Stimulated activated CD8-positive, alpha-beta memory T cell treated with anti-CD3 and anti-CD28 coated beads, Interleukin-12 subunit alpha, Interleukin-12 subunit beta, amount 100 ng/mL, for 24 hours (primary cell): ENCODE measurements around the gene ETFA.

Source experiments
- DNase-seq: peaks from one replicate; pipeline ENCODE4 v3.0.0-alpha.2; 2020; ENCODE audit errors: extremely low read depth

The ETFA gene

DNA sequence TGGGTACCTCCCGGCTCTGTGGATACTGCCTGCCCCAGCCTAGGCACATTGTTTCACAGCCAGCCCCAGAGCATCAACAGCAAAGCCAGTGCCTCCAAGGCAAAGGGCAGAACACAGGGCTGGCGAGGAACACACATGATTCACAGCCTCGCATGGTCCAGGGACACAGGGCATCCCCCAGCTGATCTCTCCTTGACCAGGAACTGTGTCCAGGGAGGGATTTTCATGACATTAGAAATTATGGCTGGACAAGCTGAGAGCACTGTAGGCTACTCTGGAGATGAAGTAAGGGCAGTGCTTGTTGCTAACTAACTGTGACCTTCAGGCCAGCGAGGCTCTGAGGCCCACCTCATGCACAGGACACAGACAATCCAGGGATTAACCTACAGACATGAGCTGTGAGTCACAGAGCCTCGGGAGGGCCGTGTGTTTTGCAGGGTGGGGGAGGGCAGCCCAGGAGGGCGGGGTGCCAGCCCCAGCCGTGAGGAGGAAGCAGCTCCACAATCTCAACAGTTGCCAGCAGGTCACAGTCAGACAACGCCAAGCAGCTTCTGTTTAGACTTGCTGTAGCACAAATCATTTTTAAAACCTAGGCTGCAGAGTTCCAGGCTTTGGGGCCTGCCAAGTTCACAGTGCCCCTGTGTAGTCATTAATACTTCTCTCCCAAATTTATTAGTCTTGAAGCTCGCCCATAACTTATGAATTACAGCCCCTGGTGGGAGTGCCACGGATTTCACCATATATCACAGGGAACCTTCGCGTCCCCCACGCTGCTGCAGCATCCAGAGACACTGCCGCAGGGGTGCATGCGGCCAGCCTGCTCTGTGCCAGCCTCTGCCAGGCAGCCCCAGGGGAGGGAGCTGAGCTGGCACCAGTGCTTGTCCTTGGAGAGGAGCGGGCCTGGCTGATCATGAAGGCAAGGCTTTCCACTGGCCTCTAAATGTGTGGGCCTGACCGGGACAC lies 114.7 kb downstream of the ETFA start:
- no peak for DNase-seq

DNA sequence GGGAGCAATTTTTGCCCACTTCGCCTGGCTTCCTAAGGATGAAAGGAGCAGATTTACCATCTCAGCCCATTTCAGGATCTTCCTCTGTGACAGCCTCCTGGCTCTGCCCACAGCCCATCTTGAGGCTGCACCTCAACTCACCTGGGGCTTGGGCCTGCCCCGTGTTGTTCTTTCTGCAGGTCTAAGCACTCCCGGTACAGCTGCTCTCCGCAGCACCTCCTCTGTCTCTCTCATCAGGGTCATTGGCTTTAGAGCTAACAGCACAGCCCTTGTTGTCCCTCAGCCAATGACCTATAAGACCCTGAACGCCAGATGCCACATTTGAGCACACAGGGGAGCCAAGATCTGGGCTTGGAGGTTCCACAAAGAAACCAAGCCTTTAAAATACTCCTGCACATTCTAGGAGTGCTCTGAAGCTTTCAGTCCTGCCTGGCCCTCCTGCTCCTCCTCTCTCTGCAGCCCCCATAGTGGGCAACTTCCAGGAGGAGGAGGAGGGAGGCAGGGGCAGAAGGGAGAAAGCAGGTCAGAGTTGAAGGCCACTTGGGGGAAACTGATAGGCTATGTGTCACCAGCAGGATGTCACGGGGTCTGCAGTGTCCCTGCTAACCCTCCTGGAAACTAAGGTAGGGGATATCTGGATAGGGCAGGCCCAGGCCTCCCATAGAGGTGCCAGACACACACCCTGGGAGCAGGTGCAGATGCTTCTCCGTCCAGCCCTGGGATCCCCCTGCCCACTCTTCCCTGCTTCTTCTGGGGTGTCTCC lies 115.6 kb downstream of the ETFA start:
- DNase-seq: no peak

DNA sequence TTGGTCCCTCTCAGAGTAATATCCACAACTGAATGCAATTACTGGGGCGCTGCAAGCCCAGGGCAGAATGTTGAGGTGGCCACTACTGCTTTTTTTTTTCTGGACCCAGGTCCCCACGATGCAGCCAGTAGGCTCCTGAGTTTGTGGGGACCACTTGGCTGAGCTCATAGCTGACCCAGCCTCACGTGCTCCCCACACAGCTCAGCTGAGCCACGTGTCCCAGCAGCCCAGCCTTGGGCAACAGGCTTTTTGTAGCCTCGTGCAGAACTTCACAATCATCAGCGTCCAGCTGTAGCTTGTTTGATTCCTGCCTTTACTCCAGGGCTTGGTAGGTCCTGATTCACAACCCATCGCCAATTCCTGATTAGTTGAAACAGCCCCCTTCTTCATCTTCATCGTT lies 117.3 kb downstream of the ETFA start:
- DNase-seq: no peak

DNA sequence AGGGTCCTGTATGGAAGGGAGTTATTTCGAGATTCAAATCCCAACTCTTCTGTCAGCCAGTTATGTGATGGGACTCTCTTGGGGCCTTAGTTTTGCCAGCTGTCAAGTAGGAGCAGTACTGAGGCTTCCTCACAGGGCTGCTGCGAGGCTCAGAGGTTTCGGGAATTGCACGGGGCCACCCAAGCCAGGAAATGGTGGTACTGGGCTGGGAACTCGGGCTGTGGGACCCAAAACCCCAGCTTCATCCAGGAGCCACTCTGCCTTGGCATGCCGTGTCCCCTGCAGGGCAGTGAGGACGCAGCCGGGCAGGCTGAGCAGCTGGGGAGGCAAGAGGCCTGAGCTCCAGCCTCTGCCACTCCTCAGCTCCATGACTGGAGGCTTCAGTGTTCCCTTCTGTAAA lies 118.6 kb downstream of the ETFA start:
- no peak for DNase-seq

DNA sequence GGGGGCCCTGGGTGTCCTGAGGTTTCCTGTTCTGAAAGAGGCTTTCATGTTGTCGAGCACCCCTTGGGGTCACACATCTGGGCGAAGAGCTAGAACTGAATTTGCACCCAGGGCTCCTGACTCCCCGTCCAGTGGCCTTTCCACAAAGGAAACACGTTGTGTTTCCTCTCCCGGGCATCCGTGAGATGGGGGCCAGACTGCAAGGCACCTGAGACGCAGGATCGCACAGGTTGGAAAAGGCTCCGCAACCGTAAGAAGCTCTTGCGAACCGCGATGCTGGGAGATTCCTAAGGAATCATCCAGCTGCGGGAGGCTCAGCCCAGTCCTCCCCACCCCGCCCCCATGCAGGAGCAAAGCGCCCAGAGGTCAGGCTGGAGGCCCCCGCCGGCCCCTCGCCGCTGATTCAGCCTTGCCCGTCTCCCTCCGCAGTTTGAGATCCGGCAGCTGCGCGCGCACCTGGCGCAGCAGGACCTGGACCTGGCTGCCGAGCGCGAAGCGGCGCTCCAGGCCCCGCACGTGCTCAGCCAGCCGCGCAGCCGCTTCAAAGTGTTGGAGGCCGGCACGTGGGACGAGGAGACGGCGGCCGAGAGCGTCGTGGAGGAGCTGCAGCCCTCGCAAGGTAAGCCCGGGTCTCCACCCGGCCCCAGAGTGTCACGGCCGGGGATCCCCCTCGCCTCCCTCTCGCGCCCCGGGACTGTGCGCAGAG lies 119.6 kb downstream of the ETFA start:
- no peak for DNase-seq

DNA sequence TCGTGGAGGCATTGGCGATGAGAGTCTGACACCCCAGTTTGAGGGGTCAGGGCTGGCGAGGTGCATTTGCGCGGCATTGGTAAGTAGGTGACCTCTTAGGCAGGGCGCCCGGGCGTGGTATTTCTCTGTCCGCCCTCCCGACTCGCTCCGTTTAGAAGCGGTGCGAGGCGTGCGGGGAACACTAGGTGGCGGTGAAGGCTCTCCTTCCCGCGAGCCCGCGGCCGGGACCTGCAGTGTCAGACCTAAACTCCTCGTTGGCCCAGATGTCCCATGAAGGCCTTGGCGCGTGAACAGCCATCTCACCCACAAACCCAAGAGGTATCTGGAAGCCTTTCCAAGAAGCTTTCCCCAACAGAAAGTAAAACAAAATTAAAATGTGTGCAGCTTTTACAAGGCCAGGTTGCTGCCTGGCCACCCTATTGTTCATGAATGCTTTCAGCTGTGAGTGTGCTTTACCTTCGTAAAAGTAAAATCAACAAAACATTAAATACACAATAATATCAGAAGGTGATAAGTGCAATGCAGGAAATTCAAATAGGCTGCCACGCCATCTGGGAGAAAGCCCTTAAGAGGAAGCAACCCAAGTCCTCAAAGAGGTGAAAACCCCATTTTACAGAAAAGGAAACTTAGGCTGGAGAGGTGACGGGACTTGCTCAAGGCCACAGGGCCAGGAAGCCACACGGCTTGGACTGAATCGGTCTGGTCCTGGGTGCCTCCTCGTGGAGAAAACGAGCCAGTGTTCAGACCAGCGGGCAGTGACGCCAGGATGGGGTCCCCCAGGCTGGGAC lies 120.3 kb downstream of the ETFA start:
- peak; percentile 28 for DNase-seq

DNA sequence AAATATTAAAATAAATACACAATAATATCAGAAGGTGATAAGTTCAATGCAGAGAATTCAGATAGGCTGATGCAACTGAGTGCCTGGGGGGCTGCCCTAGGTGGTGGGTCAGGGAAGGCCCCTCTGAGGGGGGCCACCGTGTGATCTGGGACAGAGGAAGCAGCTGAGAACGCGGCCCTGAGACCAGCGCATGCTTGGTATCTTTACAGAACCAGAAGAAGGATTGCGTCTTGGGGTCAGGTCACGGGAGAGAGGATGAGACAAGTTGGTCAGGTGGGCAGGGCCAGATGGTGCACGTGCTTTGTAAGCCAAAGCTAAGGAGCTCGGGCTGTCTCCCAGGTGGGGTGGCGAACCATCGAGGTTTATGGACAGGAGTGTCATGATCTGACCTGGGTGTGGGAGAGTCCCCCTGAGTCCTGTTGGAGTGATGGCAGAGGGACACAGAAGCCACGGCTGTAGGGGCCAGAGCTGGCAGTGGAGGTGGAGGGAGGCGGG lies 121.2 kb downstream of the ETFA start:
- no peak for DNase-seq

DNA sequence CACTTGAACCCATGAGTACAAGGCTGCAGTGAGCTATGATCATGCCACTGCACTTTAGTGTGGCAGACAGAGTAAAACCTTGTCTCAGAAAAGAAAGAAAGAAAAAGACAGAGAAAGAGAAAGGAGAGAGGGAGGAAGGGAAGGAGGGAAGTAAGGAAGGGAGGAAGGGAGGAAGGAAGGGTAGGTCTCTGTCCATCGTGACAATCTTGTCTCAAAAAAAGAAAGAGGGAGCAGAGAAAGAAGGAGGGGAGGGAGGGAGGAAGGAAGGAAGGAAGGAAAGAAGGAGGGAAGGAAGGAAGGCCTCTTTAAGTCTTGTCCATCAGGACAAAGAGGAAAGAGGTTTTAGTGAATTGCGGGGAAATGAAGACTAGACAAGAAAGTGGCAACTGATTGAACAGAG lies 122.2 kb downstream of the ETFA start:
- no peak for DNase-seq

DNA sequence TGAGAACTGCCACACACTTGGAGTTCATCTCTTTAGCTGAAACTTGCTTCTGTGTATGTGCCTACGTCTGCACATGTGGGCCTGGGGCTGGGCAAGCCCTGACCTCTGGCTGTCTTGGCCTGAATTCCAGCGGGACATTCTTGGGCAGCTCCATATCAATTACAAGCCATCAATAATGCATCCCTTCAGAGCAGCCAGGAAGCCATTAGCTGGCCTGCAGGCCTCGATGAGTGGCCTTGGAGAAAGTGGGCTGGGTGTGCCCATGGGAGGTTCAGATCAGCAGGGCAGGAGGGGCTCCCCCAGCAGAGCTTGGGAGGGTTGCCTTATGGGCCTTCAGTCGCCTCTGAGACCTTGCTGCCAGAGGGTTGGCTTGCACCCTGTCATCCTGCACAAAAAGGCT lies 124.1 kb downstream of the ETFA start:
- DNase-seq: no peak

DNA sequence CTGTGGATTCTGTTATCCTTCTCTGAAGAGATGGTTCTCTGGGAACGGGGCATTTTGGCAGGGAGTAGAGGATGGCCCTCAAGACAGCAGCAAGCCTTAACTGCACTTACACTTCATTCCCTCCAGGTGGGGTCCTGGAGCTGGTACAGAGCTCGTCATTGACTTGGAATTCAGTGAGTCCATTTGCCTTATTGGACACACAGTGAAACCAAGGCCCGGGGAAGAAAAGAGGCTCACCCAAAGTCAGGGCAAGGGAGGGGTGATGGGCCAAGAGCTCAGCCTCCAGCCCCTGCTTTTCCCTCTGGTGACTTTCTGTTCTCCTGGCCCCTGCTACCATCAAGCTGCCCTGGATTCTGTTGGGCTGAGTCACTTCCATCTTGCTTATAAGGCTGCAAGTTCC lies 125.6 kb downstream of the ETFA start:
- DNase-seq: no peak

DNA sequence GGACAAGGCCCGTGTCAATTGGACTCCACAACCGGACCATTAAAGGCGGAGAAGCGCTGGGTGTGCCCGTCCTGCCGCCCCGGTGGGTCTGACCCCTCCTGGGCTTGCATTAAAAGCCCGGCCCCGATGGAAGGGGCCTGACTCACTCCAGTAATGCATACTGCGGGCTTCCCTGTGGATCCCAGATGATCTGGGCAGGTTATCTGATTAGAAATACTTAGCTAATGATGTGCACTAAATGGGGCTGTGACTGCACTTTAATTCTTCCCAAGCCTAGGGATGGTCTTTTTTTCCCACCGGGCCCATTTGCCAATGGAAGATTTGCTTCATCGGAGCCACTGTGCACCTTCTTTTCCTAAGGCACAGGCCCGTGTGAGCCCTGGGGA lies 126.6 kb downstream of the ETFA start:
- no peak for DNase-seq

DNA sequence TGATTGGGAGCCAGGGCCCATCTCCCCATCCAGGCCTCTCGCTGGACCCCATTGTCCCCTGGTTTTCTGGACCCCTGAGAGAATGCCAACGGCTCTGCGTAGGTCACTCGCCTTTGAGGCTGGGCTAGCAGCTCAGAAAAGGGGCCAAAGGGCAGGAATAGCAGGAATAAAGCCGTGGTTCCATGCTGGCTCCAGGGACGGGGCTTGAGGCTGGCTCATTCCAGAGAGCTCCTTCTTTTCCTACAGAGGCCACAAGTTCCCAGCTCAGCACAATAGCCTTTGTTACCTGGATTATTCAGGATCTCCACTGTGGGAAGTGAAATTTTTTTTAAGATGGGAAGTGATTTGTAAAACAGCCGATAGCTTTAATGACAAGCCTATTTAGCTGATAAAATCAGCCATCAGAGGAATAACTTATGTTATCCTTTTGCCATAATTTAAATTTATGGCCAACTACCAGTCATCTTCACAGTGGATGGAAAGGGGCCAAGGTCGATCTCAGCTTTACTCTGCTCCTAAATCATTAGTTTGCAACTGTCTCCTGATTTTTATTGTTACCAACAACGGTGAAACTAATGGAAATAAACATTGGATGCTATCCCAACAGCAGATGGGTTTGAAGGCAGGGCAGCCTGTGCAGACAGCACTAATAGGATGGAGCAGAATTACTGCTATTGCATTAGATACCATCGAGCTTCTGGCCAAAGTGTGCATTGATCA lies 127.2 kb downstream of the ETFA start:
- no peak for DNase-seq

DNA sequence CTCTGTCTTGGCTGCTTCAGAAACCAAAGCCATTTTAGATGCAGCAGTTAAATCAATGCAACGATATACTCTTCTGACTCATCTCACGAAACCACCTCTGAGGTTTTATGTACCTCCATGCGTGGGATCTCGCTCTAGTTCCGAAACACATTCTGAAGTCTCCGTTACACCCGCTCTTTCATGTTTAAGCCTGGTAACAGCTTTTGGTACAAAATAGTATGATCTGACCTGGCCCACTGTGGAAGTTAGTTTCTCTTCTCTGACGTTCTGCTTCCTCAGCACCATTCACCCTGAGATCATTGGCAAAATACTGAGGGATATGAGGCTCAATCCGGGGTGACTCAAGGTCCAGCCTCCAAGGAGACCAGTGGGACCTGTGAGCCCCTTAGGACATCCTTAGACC lies 129.6 kb downstream of the ETFA start:
- peak; percentile 5 for DNase-seq

DNA sequence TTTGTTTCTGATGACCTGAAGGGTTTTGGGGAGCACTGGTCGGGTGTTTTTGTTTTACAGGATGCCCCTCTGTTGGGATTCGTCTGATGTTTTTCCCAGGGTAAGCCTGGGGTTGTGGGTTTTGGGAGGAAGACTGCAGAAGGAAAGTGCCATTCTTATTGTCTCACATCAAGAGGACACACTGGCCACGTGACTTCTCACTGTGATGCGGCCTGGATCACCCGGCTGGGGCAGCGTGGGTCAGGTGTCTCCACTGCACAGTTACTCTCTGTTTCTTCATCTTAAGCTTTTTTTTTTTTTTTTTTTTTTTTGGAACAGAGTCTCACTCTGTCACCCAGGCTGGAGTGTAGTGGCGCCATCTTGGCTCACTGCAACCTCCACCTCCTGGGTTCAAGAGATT lies 130.9 kb downstream of the ETFA start:
- no peak for DNase-seq

DNA sequence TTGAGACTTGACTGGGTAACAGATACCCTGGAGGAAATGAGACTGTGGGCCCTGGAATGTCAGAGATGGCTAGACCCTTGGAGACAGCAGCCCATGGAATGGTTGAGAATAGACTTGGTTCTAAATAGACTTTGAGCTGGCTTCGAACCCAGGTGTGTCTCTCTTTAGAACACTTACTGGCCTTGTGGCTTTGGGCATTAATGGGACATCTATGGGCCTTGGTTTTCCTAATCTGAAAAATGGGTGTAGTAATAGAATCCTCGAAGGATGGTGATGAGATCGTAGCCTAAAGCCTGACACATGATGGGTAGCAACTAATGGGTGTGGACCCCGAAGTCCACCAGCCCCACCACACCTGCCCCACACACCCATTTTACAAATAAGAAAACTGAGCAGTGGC lies 132.2 kb downstream of the ETFA start:
- no peak for DNase-seq

DNA sequence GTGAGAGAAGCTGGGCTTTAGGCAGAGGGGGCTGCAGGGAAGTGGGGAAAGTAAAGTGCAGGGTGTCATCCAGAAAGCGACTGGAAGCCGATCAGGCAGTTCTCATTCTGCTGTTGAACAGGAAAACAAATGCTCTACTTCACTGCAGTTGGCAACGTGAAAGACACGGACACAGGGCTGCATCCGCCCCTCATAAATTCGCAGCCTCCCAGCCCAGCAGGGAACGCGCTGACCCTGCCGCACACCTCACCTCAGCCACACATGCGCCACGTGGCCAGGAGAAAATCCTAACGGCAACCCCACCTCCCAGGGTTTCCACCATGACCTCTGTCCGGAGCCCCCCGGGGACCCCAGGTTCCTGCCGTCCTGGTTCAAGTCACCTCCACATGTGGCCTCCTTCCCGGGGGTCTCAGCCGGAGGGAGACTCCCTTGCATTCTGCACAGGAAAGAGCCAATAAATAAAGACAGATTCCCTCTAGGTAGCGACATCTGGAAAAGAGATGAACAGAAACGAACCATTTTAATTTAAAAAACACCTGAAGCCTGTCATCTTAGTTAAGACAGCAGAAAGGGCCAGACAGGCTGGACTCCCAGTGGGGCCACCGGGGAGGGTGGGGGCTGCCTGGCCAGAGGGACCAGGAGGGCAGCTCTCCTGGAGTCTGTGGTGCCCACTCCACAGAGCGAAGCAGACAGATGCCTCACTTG lies 132.8 kb downstream of the ETFA start:
- no peak for DNase-seq

DNA sequence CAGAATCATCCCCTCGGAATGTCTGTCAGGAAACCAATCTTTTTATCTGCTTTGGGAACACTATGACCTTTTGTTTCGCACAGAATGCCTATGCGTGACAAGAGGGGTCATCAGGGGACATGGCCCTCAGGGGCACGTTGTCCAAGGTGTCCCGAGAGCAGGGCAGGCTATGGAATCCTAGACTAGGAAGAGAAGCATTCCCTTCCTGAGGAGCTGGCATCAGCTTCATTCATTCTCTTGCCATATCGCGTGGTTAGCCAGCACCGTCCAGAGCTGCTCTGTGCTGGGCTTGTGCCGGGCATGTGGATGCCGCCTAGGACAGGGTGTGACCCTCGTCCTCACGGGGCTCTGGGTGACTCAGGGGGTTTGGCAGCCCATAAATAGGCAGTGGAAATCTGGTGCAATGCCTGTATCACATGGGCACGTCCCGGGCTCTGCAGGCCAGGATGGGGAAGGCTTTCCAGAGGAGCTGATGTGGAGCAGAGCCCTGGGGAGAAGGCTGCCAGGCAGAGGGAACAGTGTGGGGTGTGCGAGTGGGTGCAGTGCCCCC lies 133.7 kb downstream of the ETFA start:
- no peak for DNase-seq

DNA sequence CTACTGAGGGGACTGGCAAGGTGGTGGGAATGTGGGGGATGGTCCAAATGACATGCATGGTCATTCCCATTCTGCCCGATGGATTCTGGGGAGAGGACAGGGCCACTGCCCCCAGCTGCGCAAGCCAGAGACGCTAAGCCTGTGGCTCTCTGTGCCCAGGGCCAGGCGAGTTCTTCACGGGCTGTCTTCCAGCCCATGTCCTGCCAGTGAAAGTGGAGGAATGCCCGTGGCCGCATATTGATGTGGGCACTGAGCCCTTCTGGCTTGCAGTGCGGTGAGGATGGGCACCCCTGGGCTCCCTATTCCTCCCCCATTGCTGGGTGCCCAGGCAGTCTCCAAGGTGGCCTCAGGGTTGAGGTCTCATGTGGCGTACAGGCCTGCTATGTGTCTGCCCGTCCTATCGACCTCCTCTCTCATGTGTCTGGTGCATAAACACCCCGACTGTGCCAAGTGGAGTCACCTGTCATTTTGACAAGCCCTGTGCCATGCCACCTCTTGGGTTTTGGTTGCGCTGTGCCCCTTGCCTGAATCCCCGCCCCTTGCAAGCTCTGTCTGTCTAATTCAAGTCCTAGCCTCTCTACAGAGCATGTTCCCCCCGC lies 134.7 kb downstream of the ETFA start:
- DNase-seq: no peak

DNA sequence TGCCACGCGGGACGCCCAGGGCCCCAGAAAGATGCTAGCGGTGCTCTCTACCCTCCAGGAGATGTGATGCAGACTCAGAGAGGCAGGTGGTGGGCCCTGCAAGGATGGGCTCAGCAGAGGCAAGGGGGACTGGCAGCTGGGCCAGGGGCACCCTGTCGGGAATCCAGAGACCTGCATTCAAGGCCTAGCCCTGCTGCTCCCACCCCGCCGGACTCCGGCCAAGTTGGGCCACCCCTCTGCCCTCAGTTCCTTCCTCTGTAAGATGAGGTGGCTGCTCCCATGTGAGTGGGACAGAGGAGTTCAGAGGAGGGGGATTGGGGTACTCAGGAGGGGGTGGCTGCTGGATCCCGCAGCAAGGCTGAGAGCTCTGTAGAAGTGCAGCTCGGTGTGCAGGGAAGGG lies 135.2 kb downstream of the ETFA start:
- DNase-seq: no peak
